AG04449 (cell line): ENCODE data around the gene VAPA.

Experiments
- CTCF ChIA-PET: fragments of 350-600 bp; formaldehyde crosslinking; extraction: SDS; loops from one replicate; lab custom pipeline; 2021; ENCODE audit warnings: antibody characterized with exemption; lab: Yijun Ruan, JAX
- POLR2A ChIA-PET: fragments of 400-600, 350-600 bp; formaldehyde crosslinking; extraction: SDS; loops from one replicate; lab custom pipeline; 2020; ENCODE audit warnings: antibody characterized with exemption, inconsistent platforms; lab: Yijun Ruan, JAX
- DNase-seq: peaks from one replicate; pipeline ENCODE4 v3.0.0-alpha.2; 2010; ENCODE audit warnings: low read depth, low spot score
- H3K4me3 ChIP-seq: 2 replicates; pipeline ENCODE4 v1.5.1; 2011; ENCODE audit warnings: low read depth, mild to moderate bottlenecking, control low read depth, low read length
- TF ChIP-seq, protein P1 (sequence below): IDR thresholded peaks from one replicate; pipeline ENCODE4 v1.5.1; 2011; ENCODE audit warnings: mild to moderate bottlenecking, moderate library complexity, low read length, control low read depth, inconsistent platforms; ENCODE audit not compliant: insufficient read depth; ENCODE audit errors: missing control alignments

Gene VAPA

DNA sequence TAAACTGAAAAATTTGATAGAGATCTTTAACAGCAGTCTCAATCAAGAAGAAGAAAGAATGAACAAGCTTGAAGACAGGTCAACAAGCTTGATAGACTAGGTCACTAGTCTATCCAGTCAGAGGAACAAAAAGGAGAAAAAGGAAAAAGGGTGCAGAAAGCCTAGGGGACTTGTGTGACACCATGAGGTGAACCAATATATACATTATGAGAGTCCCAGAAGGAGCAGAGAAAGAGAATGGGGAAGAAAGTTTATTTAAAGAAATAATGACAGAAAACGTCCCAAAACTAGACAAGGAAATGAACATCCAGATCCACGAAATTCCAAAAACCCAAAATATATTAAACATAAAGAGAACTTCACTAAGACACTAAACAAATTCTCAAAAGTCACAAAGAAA lies 84.5 kb downstream of the VAPA start:
- POLR2A ChIA-PET, result no interaction called here
- TF ChIP-seq, protein P1, sequence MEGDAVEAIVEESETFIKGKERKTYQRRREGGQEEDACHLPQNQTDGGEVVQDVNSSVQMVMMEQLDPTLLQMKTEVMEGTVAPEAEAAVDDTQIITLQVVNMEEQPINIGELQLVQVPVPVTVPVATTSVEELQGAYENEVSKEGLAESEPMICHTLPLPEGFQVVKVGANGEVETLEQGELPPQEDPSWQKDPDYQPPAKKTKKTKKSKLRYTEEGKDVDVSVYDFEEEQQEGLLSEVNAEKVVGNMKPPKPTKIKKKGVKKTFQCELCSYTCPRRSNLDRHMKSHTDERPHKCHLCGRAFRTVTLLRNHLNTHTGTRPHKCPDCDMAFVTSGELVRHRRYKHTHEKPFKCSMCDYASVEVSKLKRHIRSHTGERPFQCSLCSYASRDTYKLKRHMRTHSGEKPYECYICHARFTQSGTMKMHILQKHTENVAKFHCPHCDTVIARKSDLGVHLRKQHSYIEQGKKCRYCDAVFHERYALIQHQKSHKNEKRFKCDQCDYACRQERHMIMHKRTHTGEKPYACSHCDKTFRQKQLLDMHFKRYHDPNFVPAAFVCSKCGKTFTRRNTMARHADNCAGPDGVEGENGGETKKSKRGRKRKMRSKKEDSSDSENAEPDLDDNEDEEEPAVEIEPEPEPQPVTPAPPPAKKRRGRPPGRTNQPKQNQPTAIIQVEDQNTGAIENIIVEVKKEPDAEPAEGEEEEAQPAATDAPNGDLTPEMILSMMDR, result no peak
- no peak overlapping the region for H3K4me3 ChIP-seq
- DNase-seq, result no peak
- CTCF ChIA-PET, result interaction anchor here (0.7 to 1.0 kb wide), 2 partner anchors 27 to 521 kb away, joined by 3 read pairs; no protein-coding TSS in a partner anchor

DNA sequence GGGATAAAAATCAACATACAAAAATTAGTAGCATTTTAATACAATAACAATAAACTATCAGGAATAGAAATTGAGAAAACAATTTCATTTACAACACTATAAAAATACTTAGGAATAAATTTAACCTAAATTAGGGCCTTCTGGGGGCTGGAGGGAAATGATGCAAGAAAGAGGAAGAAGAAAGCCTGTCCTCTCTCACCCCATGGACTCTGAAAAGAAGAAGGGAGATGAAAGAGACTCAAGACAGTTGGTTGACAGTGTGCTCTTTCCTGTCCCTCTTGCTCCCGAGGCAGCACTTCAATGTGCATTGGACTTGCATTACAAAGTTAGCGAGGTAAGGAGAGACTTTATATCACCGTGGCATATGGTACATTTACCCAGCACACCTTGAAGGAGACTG lies 88.5 kb downstream of the VAPA start:
- TF ChIP-seq, protein P1, result no peak
- ChIA-PET POLR2A (no interaction called here), CTCF (interaction anchor here (1.9 to 2.3 kb wide), 2 partner anchors 30 to 517 kb away, joined by 4 to 5 read pairs; no protein-coding TSS in a partner anchor)
- H3K4me3 ChIP-seq, result no peak overlapping the region
- no peak for DNase-seq

DNA sequence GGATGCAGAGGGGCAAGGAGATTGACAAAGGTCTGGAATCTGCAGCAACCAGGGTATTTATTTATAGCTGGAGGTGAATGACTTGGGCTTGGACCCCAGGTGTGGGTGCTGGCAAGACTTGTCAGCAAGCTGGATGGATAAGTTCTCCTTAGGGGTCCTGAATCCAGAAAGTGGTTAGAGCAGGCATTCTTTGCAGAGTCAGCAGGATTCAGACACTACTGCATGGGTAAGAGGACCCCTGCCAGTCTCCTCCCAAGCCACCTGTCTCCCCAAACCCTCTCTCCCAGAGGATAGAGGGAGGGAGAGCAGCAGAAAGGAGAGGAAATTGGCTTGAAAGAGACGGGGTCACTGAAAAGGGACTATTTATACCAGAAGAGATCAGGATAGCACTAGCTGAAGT lies 89.5 kb downstream of the VAPA start:
- POLR2A ChIA-PET, result no interaction called here
- H3K4me3 ChIP-seq, result no peak overlapping the region
- DNase-seq, result no peak
- TF ChIP-seq, protein P1, result no peak
- CTCF ChIA-PET, result interaction anchor here (1.9 to 2.3 kb wide), 2 partner anchors 31 to 516 kb away, joined by 4 to 5 read pairs; no protein-coding TSS in a partner anchor

DNA sequence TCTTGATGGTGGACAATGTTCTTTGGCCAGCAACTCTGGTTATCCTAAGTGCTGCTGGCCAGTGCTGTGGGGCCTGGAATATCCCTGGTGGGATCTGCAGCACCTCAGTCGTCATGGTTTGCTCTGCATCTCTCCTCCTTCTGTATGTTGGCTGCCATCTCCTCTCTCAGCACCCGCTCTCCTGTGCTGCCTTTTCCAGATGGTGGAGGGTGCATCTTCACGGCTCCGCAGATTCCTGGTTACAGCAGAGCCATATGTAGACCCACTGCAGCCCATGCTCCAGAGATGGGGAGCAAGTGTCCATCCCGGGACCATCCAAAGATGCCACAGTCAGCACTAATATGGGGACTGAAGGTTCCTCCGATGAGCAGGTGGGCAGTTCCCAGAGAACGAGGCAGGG lies 90.0 kb downstream of the VAPA start:
- DNase-seq, result no peak
- ChIA-PET CTCF (interaction anchor here (1.9 to 2.3 kb wide), 2 partner anchors 32 to 515 kb away, joined by 4 to 5 read pairs; no protein-coding TSS in a partner anchor), POLR2A (no interaction called here)
- no peak overlapping the region for H3K4me3 ChIP-seq
- TF ChIP-seq, protein P1, result no peak

DNA sequence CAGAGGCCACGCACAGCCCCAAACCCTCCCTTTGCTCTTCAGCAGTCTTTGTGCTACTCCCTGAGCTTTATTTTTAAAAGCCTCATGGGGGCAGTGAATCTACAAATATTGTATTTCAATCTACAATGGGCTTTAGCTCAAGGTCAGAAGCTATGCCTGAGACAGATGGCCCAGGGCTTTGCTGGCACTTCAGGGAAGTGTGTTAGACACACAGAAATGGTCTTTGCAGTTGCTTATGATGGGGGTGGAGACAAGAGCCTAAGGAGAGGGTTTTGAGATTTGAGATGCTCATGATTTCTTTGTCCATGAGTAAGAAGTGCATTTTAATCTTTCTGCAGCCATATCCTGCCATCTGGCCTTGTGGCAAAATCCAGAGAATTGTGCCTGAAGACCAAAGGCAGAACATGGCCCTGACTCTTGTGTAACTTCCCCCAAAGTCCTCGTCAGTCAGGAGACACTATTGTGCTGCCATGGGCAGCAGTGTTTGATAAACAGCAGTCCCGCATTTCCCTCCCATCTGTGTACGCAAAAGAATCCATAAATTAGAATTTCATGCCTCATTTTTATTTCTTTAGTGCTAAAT lies 92.6 kb downstream of the VAPA start:
- no peak overlapping the region for H3K4me3 ChIP-seq
- ChIA-PET CTCF (interaction anchor here (0.6 to 3.5 kb wide), 12 partner anchors 11 to 512 kb away, joined by 3 to 61 read pairs (median 4); no protein-coding TSS in a partner anchor), POLR2A (no interaction called here)
- TF ChIP-seq, protein P1, result peak; percentile 5
- no peak for DNase-seq

DNA sequence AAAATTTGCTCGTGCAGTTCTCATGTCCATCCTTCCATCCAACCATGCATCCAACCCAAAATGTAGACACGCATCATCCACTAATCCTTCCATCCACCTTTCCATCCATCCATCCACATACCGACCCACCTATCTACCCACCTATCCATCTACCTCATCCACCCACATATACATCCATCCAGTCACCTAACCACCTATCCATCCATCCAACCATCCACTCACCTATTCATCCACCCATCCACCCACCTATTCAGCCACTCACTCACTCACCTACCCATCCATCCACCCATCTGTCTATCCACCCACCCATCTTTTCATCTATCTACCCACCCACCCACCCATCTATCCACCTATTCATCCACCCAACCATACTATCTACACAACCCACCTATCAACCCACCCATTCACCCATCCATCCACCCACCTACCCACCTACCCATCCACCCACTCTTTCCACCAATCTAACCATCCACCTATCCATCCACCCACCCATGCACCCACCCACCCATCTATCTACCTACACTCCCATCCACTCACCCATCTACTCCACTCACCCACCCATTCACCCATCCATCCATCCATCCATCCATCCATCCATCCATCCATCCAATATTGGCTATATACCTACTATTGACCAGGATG lies 94.3 kb downstream of the VAPA start:
- H3K4me3 ChIP-seq, result no peak overlapping the region
- CTCF ChIA-PET, result interaction anchor here (1.7 to 10.0 kb wide), 3 partner anchors 9 to 511 kb away, joined by 5 to 81 read pairs (median 61); no protein-coding TSS in a partner anchor
- no peak for DNase-seq
- TF ChIP-seq, protein P1, result no peak
- POLR2A ChIA-PET, result interaction anchor here (0.8 kb wide), 1 partner anchor 19 kb away, joined by 3 read pairs; no protein-coding TSS in a partner anchor
